Vagina (tissue), 2 donors: ENCODE data around the gene MEIS3. TPM values are rescaled to one million over a fixed set of nuclear protein-coding genes. Genes with fewer than 3 reads are reported as not detected.

Source experiments
- DNase-seq, 2 donors: peaks; one replicate each; pipeline ENCODE4 v3.0.0-alpha.2; 2017; ENCODE audit errors: extremely low spot score in 2 of 2
- H3K27ac ChIP-seq: fragments of 200-600 bp; sonication (generic); one replicate; pipeline ENCODE4 v1.5.1; 2019
- H3K27me3 ChIP-seq: fragments of 200-600 bp; sonication (generic); one replicate; pipeline ENCODE4 v1.5.1; 2019
- H3K36me3 ChIP-seq, 2 donors: fragments of 200-600 bp; sonication (generic); one replicate each; pipeline ENCODE4 v1.5.1; 2017 to 2019
- H3K4me1 ChIP-seq: fragments of 200-600 bp; sonication (generic); one replicate; pipeline ENCODE4 v1.5.1; 2019
- H3K4me3 ChIP-seq, 2 donors: fragments of 200-600 bp; sonication (generic); 1 replicate in 1 of 2; 2 replicates in 1 of 2; pipeline ENCODE4 v1.5.1; 2016 to 2019
- H3K9me3 ChIP-seq: fragments of 200-600 bp; sonication (generic); one replicate; pipeline ENCODE4 v1.5.1; 2019
- POLR2A ChIP-seq, 2 donors: fragments of 450-650 bp; IDR thresholded peaks; one replicate each; pipeline ENCODE4 v1.6.1; 2017; ENCODE audit warnings: antibody characterized with exemption in 2 of 2, mild to moderate bottlenecking in 2 of 2, moderate library complexity in 2 of 2
- POLR2AphosphoS5 ChIP-seq, 2 donors: sonication (generic); formaldehyde crosslinking; IDR thresholded peaks; one replicate each; pipeline ENCODE4 v1.9.0; 2017; ENCODE audit warnings: antibody characterized with exemption in 2 of 2, mild to moderate bottlenecking in 2 of 2, low read depth in 1 of 2; ENCODE audit not compliant: insufficient read depth in 1 of 2
- intact Hi-C: fragments of 100-400 bp; cut with DNase I; formaldehyde crosslinking; loops from one replicate; pipeline ENCODE4 v1.15.1; 2023
- total RNA-seq: library from RNA; depleted of rRNA; stranded (reverse); fragments of >200 nt; gene quantifications from one replicate; pipeline ENCODE4 v1.2.3, GENCODE V29; 2016
- TF ChIP-seq, protein P1 (sequence below), 3 experiments: fragments of 450-650 bp in 2 of 3; fragments of 200-600 bp in 1 of 3; sonication (generic) in 1 of 3; IDR thresholded peaks; one replicate each; pipeline ENCODE4 v1.5.1; 2017 to 2019; ENCODE audit warnings: antibody characterized with exemption in 3 of 3, mild to moderate bottlenecking in 2 of 3, moderate library complexity in 2 of 3

MEIS3 gene
- total RNA-seq, 1 donor from 2014 or later, result 20.6 TPM

DNA sequence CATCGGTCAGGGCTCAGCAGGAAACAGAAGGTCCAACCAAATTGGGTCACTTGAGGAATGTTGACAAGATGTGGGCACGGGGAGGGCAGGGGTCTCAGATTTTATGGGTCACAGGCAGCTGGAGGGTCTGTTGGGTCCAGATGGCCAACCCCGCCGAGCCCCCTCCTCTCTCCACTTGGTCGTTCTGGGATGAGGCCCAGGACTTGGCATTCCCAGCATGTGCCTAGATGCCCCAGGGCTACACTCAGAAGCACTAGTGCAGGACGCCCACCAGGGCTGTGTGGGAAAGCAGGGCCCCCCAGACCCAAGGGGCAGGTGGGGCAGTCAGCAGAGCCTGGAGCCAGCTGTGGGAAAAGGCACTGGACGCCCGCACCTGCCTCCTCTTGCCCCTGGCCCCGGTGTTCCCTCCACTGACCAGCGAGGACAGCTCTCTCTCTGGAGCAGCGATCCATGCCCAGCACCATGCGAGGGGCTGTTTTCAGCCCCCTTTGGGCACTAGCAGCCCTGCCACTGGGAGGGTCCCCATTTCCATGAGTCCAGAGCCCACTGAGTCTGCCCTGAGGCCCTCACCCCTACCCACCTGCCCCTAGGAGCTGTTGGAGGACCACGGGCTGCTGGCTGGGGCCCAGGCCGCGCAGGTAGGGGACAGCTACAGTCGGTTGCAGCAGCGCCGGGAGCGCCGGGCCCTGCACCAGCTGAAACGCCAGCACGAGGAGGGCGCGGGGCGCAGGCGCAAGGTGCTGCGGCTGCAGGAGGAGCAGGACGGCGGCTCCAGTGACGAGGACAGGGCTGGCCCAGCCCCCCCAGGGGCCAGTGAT lies 44.2 kb downstream of the MEIS3 start:
- no peak for TF ChIP-seq POLR2AphosphoS5 (IDR thresholded peaks at IDR 0.05; ENCODE audit: insufficient read depth in 1 of 2, low read depth in 1 of 2)
- TF ChIP-seq POLR2A (IDR thresholded peaks at IDR 0.05), result no peak
- TF ChIP-seq, protein P1, sequence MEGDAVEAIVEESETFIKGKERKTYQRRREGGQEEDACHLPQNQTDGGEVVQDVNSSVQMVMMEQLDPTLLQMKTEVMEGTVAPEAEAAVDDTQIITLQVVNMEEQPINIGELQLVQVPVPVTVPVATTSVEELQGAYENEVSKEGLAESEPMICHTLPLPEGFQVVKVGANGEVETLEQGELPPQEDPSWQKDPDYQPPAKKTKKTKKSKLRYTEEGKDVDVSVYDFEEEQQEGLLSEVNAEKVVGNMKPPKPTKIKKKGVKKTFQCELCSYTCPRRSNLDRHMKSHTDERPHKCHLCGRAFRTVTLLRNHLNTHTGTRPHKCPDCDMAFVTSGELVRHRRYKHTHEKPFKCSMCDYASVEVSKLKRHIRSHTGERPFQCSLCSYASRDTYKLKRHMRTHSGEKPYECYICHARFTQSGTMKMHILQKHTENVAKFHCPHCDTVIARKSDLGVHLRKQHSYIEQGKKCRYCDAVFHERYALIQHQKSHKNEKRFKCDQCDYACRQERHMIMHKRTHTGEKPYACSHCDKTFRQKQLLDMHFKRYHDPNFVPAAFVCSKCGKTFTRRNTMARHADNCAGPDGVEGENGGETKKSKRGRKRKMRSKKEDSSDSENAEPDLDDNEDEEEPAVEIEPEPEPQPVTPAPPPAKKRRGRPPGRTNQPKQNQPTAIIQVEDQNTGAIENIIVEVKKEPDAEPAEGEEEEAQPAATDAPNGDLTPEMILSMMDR (IDR thresholded peaks at IDR 0.05), result no peak
- no peaks in the 10 kb centered on the region for H3K27me3 ChIP-seq
- H3K9me3 ChIP-seq, result no peaks in the 10 kb centered on the region
- no peak for DNase-seq
- peaks cover 0 to 82% of the 10 kb centered on the region in 2 donors for H3K36me3 ChIP-seq
- H3K27ac ChIP-seq, result no peak overlapping the region
- intact Hi-C loops, result no loop called here
- no peaks in the 10 kb centered on the region for H3K4me1 ChIP-seq
- no peak overlapping the region for H3K4me3 ChIP-seq

DNA sequence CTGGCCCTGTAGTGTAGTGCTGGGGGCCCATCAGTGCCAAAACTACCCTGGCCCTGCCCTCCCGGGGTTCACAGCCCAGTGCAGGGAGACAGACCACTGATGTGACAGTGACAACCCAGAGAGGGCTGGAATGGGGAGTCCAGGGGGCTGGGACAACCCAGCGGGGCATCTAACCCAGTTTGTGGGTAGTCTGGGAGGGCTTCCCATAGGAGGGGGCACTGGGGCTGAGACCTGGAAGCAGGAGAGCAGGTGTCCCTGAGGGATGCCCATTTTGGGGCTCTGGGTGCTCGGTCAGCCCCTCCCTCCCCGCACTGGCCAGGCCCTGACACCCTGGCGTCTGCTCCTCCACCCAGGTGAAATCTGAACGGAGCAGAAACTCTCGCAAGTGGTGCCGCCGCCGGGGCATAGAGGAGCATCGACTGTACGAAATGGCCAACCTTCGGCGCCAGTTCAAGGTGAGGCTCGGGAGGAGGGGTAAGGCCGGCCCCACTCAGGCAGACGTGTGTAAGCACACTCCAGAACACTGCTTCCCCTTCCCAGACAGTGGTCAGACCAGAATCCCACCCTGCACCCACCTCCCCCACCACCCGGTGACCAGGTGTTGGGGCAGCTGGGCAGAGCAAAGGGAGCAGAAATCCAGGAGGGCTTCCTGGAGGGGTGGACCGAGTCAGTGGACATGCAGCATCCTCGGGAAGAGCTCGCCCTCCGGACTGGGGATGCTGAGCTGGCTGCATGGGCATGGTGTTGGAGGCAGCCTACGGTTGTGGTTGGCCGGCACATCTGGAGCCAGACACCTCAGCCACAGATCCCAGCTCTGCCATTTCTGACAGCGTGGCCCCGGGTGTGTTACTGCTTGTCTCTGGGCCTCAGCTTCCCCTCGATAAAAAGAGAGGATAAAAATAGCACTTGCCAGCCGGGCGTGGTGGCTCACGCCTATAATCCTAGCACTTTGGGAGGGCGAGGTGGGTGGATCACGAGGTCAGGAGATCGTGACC lies 45.8 kb downstream of the MEIS3 start:
- H3K27ac ChIP-seq, result no peak overlapping the region
- intact Hi-C loops, result no loop called here
- H3K27me3 ChIP-seq, result no peaks in the 10 kb centered on the region
- no peaks in the 10 kb centered on the region for H3K9me3 ChIP-seq
- H3K36me3 ChIP-seq, result peaks cover 0 to 84% of the 10 kb centered on the region in 2 donors
- no peaks in the 10 kb centered on the region for H3K4me1 ChIP-seq
- TF ChIP-seq, protein P1 (IDR thresholded peaks at IDR 0.05), result no peak
- TF ChIP-seq POLR2A (IDR thresholded peaks at IDR 0.05), result no peak
- TF ChIP-seq POLR2AphosphoS5 (IDR thresholded peaks at IDR 0.05; ENCODE audit: insufficient read depth in 1 of 2, low read depth in 1 of 2), result no peak
- H3K4me3 ChIP-seq, result no peak overlapping the region
- no peak for DNase-seq

DNA sequence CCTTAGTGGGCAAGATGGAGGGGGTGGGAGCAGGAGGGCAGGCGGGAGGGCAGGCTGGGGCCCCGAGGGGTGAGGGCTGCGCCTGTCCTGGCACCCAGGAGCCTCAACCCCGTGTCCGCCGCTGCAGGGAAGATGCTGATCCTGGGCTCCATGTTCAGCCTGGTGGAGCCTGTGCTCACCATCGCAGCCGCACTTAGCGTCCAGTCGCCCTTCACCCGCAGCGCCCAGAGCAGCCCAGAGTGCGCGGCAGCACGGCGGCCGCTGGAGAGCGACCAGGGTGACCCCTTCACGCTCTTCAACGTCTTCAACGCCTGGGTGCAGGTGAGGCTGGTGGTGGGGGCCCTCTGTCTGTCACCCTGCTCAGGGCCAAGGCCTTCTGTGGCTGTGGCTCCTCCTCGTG lies 46.7 kb downstream of the MEIS3 start:
- no peak for DNase-seq
- Histone ChIP-seq H3K27ac (no peak overlapping the region), H3K4me1 (no peaks in the 10 kb centered on the region), H3K4me3 (no peak overlapping the region), H3K27me3 (no peaks in the 10 kb centered on the region), H3K9me3 (no peaks in the 10 kb centered on the region), H3K36me3 (peaks cover 0 to 77% of the 10 kb centered on the region in 2 donors)
- intact Hi-C loops, result no loop called here
- TF ChIP-seq, protein P1 (IDR thresholded peaks at IDR 0.05), result no peak
- TF ChIP-seq POLR2AphosphoS5 (IDR thresholded peaks at IDR 0.05; ENCODE audit: insufficient read depth in 1 of 2, low read depth in 1 of 2), result no peak
- TF ChIP-seq POLR2A (IDR thresholded peaks at IDR 0.05), result no peak

DNA sequence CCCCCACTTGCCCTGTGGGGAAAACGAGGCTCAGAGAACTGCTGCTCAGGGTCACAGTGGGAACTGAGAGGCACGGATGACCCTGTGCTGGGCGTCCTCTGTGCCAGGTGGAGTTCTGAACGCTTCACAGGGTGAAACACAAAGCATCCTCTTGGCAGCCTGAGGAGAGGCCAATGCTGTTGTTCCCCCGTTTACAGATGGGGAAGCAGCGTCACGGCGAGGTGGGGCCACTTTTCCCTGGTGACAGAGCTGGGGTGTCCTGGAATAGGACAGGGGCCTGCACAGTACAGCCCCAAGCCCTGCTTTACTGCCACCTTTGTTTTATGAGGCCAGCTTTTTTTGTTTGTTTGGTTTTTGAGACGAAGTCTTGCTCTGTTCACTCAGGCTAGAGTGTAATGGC lies 48.1 kb downstream of the MEIS3 start:
- H3K4me1 ChIP-seq, result no peaks in the 10 kb centered on the region
- TF ChIP-seq POLR2A (IDR thresholded peaks at IDR 0.05), result no peak
- no peak for TF ChIP-seq POLR2AphosphoS5 (IDR thresholded peaks at IDR 0.05; ENCODE audit: insufficient read depth in 1 of 2, low read depth in 1 of 2)
- TF ChIP-seq, protein P1 (IDR thresholded peaks at IDR 0.05), result no peak
- DNase-seq, result no peak
- H3K27me3 ChIP-seq, result no peaks in the 10 kb centered on the region
- no peak overlapping the region for H3K27ac ChIP-seq
- intact Hi-C loops, result no loop called here
- H3K9me3 ChIP-seq, result no peaks in the 10 kb centered on the region
- H3K36me3 ChIP-seq, result peaks cover 0 to 79% of the 10 kb centered on the region in 2 donors
- H3K4me3 ChIP-seq, result no peak overlapping the region
